HT-29 (cell line): ENCODE data around the gene JCAD. TPM values are rescaled to one million over a fixed set of nuclear protein-coding genes. Genes with fewer than 3 reads are reported as not detected.
"Not testable (repeated sequence)": the region's sequence is repeated elsewhere in the genome, so short reads cannot be mapped to it uniquely, and the experiment has no call there.

Experiments
- DNase-seq: peaks from one replicate; pipeline ENCODE4 v3.0.0-alpha.2; 2015; ENCODE audit warnings: low spot score
- total RNA-seq: library from RNA; depleted of rRNA; stranded (reverse); fragments of >200 nt; shearing (Covaris generic); gene quantifications from 2 replicates; pipeline ENCODE4 v1.2.3, GENCODE V29; 2014

The JCAD gene
- total RNA-seq, 1 experiment from 2014 or later, result 3.9 TPM

DNA sequence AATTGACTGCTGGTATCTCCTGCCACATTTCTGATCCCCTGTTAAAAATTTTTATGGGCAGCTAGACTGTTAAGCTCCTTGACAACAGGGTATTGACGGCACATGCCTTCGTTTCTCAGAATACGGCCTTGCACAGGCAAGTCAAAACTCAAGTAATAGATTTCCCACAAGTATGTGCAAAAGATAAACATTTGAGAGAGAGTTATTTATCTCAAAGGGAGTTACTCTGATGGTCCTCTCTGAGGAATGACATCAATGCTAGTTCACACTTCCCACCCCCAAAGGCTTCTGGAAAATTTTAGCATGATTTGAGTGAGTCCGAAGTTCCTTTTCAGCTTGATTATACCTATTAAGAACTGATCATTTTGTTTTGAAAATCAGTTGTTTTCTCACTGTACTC lies 71.9 kb downstream of the JCAD start:
- DNase-seq, result no peak

DNA sequence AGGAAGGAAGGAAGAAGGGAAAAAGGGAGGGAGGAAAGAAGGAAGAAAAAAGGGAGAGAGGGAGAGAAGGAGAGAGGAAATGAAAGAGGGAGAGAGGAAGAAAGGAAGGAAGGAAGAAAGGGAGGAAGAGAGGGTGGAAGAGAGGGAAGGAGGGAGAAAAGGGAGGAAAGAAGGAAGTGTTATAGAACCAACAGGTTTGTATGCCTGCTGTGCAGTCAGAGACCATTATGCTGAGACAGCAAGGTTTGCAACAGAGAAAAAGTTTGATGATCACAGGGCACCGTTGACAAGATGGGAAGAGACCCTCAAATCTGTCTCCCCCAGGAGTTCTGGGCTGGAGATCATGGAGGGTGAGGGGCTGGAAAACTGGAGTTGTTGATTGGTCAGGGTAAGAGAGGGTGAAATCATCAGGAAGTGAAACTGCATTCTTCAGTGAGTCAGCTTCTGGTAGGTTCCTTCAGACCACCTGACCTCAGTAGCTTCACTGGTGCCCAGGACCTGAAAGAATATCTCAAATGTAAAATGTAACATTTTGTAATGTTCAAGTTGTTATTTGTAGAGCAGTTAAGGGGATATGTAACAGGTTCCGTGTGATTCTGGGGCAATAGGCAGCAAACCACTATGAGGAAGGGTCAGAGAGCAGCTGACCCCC lies 76.3 kb downstream of the JCAD start:
- no peak for DNase-seq

DNA sequence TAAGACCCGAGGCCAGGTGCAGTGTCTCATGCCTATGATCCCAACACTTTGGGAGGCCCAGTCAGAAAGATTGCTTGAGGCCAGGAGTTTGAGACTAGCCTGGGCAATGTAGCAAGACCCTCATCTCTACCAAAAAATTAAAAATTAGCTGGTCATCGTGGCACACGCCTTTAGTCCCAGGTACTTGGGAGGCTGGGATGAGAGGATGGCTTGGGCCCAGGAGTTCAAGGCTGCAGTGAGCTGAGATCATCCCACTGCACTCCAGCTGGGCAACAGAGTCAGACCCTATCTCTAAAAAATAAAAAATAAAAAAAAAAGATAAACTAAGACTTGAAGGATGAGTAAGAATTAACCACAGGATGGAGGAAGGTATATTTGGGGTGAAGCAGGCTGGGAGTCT lies 77.9 kb downstream of the JCAD start:
- no peak for DNase-seq

DNA sequence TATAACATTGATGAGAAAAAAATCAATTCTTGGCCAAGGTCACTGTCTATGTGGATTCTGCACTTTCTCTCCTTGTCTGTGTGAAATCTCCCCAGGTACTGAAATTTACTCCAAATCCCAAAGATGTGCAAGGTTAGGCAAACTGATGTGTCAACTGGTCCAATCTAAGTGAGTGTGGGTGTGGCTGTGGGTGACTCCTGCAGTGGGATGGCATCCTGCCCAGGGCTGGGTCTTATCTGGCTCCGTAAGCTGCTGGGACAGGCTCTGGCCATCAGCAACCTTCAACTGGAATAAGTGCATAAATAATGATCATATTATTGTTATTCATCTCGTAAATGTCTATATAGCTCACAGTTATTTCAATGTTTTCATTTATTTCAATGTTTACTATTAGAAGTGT lies 79.3 kb downstream of the JCAD start:
- no peak for DNase-seq

DNA sequence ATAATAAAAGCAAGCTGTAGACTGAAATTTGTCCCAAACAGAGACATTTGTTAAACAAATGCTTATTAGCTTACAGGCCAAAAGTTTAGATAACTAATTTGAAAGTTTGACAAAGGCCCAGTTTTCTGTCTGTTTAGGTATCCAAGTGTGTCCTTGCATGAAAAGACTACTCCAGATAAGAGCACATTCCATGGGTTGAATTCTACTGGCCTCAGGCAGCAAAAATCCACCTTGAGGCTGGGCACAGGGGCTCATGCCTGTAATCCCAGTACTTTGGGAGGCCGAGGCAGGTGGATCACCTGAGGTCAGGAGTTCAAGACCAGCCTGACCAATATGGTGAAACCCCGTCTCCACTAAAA lies 80.0 kb downstream of the JCAD start:
- DNase-seq, result not testable (repeated sequence)

DNA sequence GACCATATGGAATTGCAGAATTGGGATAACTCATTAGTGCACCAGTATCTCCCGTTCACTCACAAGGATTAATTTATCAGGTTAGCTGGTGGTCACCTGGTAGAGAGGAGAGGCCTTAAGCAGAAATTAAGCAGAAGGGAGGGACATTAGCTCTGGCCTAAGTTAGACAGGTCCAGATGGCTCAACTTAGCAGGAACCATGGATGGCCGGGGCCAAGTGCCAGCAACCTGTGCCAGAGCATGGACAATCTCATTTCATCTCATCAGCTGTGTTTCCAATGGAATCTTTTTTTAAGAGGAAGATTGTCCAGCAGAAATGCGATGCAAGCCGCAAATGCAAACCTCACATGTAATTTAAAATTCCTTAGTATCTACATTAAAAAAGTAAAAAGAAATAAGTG lies 82.2 kb downstream of the JCAD start:
- no peak for DNase-seq

DNA sequence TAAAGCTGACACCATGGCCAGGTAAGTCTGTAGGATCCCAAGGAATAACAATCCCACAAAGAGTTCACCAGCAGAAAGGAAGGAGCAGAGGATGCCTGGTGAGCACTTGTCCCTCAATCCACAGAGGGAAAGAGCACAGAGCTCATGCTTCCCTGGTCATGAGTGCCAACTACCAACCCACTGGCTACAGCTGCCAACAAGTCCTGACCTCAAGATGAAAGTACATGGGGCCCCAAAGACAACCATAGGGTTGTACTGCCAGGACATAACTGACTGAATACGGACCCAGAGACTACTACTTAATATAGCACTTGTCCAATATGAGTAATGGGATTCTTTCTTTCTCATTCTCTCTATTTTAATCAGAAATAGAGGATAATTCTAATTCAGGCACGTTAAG lies 83.3 kb downstream of the JCAD start:
- DNase-seq, result no peak

DNA sequence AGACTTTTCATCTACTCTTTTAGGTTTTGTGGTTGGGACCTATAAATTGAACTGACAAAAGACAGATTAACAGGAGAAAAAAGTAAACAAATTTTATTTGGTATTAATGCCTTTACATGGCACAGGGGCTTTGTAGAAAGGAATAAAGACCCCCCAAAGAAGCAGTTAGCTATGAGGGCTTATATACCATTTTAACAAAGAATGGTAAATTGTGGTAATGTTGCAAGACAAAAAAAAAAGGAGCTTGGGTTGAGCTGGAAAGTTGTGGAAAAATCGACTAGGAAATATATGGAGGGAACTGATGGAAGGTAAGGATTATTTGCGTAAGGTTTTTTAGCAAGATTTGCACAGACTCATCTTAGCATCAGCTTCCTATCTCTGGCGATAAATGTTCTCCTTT lies 84.6 kb downstream of the JCAD start:
- no peak for DNase-seq

DNA sequence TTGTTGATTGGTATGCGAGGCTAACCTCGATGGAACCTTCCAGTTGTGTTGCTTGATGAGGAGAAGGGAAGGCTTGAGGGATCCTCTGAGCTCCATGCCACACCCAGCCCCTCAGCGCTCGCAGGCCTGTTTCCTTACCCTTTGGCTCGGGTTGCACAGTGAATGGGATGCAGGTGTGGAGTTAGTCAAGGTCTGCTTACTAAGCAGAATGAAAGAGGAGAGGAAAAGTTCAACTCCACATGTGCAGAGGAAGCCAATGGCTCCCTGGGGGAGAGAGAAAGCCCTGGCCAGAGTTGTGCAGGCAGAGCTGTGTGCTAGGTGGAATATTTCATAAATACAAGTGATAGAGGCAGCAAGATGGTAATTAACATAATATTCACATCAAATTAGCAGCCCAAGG lies 85.5 kb downstream of the JCAD start:
- no peak for DNase-seq

DNA sequence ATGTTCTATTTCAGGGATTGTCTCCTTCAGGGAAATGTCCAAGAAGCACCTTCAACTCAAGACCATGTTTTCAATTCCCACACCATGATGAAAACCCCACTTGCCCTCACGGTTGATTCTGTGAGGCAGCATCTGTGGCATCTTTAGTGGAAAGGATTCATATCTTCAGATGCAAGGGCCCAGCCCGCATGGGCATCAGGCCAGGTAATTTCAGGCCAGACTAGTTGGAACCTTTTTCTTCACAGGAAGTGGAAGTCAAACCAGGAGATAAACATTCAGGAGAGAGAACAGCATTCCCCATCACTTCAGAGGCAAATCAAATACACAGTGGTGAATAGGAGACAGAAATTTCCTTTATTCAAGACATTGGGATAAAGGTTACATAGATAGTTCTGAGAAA lies 88.8 kb downstream of the JCAD start:
- DNase-seq, result no peak

DNA sequence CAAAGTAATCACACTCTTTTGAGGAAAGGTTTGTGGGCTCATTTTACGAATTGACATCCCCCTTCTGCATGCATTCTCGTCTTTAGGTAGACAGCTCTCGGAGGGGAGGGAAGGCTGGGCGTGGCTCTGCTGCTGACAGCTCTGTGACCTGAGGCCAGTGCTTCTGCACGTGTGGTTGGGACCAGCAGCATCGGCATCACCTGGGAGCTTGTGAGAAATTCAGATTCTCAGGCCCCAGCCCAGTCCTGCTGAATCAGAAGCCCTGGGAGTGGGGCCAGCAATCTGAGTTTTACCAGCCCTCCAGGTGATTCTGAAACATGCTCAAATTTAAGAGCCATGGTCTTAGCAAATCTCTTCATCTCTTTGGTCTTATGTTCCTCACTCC lies 89.4 kb downstream of the JCAD start:
- DNase-seq, result no peak

DNA sequence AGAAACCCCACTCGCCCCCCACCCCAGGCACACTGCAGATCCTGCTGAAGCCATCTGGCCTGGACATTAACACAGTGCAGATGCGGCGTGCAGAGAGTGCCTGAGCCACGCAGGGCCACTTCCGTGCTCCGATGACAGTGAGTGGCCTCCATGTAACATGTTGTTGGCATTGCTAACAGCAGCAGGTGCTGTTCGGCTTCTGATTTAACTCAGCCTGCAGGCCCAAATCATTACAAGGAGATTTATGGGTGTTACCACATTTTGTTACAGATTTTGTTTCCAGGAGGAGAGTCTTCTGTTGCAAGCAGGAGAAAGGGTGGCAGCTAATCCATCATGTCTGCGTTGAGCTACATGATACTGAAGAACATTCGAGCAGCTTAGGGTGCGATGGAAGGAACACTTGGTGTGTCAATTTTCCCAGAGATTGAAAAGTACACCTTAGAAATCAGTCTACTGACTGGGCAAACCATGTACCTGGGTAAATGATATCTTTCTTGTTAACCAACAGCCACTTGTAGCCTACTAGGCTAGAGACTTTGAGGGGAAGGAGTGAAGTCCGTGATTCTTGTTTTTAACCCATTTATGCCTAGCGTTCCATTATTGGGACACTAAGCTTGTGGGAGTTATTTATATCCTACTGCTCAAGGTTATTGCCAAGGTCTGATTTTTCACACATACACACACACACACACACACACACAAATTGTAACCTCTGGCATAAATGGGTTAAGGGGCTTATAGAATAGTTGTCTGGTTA lies 90.0 kb downstream of the JCAD start:
- no peak for DNase-seq

DNA sequence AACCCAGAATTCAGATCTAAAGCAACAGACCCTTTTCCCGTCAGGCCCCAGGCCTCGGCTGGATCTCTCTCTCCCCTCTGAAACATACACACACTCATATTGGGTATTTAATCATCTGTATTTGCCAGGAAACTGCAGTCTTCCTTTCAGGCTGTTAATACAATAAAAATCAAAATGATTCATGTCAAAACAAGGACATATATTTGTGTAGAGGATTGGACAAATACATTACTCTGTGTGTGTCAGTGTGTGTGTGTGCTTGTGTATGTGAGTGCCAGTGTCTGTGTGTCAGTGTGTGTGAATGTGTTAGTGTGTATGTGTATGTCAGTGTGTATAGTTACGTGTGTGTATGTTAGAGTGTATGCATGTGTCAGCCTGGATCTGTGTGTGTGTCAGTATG lies 90.8 kb downstream of the JCAD start:
- no peak for DNase-seq

DNA sequence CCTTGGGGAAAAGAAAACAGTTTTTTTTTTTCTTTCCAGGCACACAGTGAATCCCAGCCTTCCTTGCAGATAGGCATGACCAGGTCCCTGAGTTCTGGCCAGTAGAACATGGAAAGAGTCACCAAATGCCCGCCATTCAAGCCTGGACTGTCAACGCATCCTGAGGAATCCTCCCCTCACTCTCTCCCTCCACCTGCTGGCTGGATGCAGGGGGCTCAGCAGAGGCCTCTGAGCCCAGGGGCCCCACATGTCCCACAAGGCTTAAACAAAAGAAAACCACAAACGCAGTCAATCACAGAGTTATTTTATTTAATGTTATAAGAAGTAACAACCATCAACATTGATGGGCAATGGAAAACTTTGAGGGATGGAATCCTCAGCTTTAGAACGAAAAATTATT lies 93.1 kb downstream of the JCAD start:
- no peak for DNase-seq
